HG03432 (cell line): ENCODE results near the gene CALM1.

Source experiments
- ATAC-seq: cut with Tn5 transposase; IDR thresholded peaks from one replicate; pipeline ENCODE4 v1.9.1; 2021; ENCODE audit warnings: mild to moderate bottlenecking, moderate library complexity; ENCODE audit not compliant: unreplicated experiment

The CALM1 gene

GRCh38 chr14:90407230-90407629 lies 10.4 kb downstream of the CALM1 start:
- no peak for ATAC-seq

- no peak for ATAC-seq
Measured at GRCh38 chr14:90408713-90409112, 11.9 kb downstream of the CALM1 start.

- ATAC-seq = no peak
Measured at GRCh38 chr14:90409209-90409730, 12.4 kb downstream of the CALM1 start.

- ATAC-seq = no peak
Measured at GRCh38 chr14:90412058-90412457, 15.2 kb downstream of the CALM1 start.

GRCh38 chr14:90416720-90417119 lies 19.9 kb downstream of the CALM1 start:
- ATAC-seq = no peak

GRCh38 chr14:90418053-90418452 lies 21.2 kb downstream of the CALM1 start:
- ATAC-seq = no peak

GRCh38 chr14:90419200-90419599 lies 22.4 kb downstream of the CALM1 start:
- no peak for ATAC-seq

GRCh38 chr14:90421001-90421631 lies 24.3 kb downstream of the CALM1 start:
- ATAC-seq = no peak

GRCh38 chr14:90421632-90422020 lies 24.8 kb downstream of the CALM1 start:
- ATAC-seq = no peak

GRCh38 chr14:90423166-90423565 lies 26.3 kb downstream of the CALM1 start:
- ATAC-seq = no peak

- ATAC-seq = no peak
Measured at GRCh38 chr14:90424075-90424474, 27.2 kb downstream of the CALM1 start.

GRCh38 chr14:90424686-90425372 lies 28.0 kb downstream of the CALM1 start:
- no peak for ATAC-seq

- ATAC-seq = no peak
Measured at GRCh38 chr14:90425373-90425879, 28.6 kb downstream of the CALM1 start.

- no peak for ATAC-seq
Measured at GRCh38 chr14:90426031-90426540, 29.3 kb downstream of the CALM1 start.

- no peak for ATAC-seq
Measured at GRCh38 chr14:90426663-90427062, 29.8 kb downstream of the CALM1 start.

GRCh38 chr14:90427848-90428426 lies 31.1 kb downstream of the CALM1 start:
- ATAC-seq = no peak

- ATAC-seq = no peak
Measured at GRCh38 chr14:90428676-90429075, 31.8 kb downstream of the CALM1 start.

- no peak for ATAC-seq
Measured at GRCh38 chr14:90429236-90429635, 32.4 kb downstream of the CALM1 start.

- no peak for ATAC-seq
Measured at GRCh38 chr14:90429754-90430153, 32.9 kb downstream of the CALM1 start.

GRCh38 chr14:90434370-90435020 lies 37.7 kb downstream of the CALM1 start:
- no peak for ATAC-seq

GRCh38 chr14:90438841-90439240 lies 42.0 kb downstream of the CALM1 start:
- no peak for ATAC-seq
